Fibroblast of gingiva (primary cell): ENCODE data around the gene STX16.
A peak's percentile ranks its signal among the peaks of the same experiment; 100 is the strongest.

ENCODE experiments used
- DNase-seq: peaks from one replicate; pipeline ENCODE4 v3.0.0-alpha.2; 2011; ENCODE audit warnings: low read depth

STX16 gene

DNA sequence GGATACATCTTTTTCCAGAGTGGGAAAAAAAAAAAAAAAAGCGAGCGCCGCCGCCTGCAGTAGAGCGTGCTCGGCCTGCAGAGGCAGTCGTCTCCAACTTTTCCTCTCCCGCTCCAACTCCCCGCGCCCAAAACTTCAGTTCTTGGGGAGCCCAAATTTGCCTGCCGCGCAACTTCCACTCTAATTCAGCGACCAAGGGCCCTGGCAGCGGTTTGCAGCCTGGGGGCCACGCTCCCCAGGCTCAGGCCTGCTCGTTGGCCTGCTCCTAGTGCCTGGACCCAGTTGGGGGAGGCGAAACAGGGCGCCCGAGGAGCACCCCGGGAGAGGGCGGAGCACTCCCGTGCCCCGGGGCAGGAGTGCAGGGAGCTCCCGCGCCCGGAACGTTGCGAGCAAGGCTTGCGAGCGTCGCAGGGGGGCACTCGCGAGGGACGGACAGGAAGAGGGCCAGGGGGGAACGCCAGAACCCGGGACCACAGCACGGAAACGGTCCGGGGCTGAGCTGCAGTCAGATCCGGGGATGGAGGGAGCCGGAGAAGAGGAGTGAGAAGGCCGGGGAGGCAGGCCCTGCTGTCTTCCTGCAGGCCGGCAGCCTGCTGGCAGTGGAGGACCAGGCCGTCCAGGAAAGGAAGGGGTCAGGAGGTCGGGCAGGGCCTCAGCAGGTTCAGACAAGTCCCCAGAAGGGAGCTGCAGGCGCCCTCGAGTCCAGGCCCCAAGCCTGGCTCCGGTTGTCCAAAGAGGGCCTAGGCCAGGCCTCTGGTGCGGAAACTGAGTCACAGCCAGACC is at the start of gene STX16:
TSS of gene STX16 (plus strand) at position 508 of the 783 bp plus-strand sequence. CDS start 724 bp downstream, outside the sequence.
- peak; percentile 95 for DNase-seq

GRCh38 chr20:58602124-58602523 is 49.0 kb upstream of the STX16 start:
- no peak for DNase-seq

- no peak for DNase-seq
These were observed 47.4 kb upstream of the STX16 start for GRCh38 chr20:58603721-58604120.

- no peak for DNase-seq
These were observed 46.8 kb upstream of the STX16 start for GRCh38 chr20:58604128-58604881.

DNA sequence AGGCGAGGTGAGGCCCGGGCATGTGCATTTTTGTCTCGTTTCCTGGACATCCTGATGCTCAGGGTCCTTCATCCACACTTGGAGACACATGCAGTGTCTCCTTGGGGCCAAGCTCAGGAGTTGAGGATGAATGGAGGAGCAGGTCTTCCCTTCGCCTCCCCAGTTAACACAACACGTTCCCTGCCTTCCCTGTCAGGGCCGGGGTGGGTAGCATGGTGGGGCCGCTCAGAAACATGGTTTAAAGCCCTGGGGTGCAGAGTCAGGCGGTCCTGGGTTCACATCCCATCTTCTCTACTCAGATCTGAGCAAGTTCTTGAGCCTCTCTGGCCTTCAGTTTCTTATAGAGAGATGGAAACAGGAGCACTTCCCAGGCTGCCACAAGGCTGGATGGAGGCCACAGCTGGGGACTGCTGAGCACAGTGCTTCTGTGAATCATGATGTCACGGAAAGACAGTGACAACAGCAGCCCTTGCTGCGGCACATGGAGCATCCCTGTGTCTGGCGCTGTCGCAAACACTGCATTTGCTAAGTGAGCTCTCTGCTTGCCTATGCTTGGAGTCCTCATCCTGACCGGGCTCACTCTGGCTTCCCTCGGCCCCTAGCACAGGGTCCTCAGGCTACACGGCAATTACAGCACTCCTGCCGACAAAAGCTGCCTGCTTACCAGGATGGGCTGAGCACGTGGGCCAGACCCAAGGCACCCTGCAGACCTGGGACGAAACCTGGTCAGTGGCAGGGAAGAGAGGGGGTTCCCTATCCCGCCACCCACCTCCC is 45.6 kb upstream of the STX16 start:
- no peak for DNase-seq

- no peak for DNase-seq
These were observed 44.9 kb upstream of the STX16 start for GRCh38 chr20:58606184-58606583.

- no peak for DNase-seq
These were observed 42.8 kb upstream of the STX16 start for GRCh38 chr20:58608096-58608840.

DNA sequence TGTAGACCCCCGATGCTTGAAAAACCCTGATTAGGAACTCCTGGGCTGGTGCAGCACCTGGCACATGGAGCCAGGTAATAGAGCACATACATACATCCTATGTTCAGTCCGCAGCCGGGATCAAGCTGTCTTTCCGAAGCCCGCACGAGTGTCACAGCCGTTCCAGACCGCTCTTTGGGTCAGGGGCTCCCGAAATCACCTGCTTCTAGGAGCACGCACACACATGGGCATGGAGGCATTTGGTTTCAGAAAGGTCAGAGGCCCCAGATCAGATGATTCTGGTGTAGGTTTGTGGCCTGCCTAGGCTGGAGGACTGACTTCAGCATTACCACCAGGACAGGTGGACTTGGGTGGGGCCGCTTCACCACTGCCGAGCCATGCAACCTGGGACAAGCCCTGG is 42.1 kb upstream of the STX16 start:
- DNase-seq, result no peak

DNA sequence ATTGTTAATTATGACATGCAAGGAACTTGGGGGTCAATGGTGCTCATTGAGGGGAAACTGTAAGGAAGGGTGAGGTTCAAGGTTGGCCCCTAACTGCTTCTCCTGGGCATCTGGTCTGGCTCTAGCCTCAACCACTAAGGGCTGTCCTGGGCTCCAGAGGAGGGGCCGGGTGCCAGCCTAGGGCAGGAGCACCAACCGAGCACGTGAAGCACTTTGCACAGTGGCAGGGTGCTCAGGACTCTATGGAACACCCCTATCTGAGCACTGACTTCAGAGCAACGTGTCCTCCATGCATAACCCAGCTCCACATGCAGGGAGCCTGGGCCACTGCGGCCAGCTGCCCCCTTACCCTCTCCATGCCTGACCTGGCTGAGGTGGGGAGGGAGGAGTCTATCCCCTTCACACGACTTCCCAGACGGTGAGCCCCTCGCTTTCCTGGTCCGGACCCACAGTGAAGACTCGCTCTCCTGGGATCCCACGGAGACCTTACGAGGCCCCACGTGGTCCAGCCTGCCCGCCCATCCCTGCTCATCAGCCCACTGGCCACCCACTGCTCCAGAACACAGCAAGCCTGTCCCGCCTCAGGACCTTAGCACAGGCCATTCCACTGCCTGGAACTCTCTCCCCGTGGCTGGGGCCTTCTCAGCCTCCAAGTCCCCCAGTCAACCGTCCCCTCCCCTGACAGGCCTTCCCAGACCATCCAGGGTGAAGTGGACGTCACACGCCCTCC is 40.8 kb upstream of the STX16 start:
- DNase-seq, result no peak

DNA sequence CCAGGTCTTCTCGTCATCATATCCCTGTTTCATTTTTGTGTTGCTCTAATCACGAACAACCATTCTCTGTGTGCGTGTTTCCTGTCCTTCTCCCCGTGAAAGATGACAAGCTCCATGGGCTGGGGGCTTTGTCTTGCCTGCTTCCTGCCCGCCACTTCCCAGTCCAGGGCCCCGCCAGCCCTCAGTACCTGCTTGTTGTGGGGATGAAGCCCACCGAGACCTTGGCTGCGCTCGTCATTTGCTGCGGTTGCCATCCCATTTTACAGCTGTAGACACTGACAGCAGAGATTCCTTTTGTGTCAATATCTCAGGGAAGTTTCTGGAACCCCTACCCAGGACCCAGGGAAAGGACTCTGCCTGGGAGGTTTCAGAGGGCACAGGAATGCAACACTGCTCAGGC is 40.3 kb upstream of the STX16 start:
- DNase-seq, result no peak

DNA sequence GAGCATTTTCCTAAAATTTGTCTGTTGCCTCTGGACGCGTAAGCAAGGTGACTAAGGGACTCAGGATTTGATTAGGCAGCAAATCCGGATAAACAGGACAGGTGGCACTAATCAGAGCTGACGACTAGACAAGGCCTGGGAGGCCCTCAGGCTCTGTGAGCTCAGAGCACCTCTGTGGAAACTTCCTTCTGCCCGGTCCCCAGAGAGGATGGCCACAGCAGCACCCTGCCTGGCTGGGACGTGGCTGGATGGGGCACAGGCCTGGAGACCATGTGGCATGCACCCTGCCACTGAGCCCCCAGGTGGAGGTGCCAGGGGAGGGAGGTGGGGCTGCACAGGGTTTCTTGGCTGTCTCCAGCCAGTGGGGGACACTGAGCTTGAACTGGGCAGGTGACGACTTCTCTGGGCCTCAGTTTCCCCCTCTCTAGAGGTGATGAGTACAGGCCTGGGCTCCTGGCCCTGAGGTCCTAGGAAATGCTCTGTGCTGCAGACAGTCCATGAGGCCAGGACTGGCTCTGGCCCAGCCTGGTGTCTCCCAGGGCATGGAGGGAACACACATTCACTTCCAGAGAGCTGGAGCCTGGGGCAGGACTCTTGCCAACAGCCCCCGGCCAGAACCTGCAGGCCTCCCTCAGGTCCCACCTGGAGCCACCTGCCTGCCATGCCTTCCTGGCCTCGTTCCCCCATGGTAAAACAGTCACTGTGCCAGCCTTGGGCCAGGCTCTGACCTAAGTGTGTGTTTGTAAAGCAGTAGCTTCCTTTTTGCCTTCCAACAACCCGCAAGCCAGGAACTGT is 39.6 kb upstream of the STX16 start:
- DNase-seq, result no peak

GRCh38 chr20:58612121-58612691 is 38.9 kb upstream of the STX16 start:
- DNase-seq, result no peak

GRCh38 chr20:58613061-58613854 is 37.8 kb upstream of the STX16 start:
- no peak for DNase-seq

DNA sequence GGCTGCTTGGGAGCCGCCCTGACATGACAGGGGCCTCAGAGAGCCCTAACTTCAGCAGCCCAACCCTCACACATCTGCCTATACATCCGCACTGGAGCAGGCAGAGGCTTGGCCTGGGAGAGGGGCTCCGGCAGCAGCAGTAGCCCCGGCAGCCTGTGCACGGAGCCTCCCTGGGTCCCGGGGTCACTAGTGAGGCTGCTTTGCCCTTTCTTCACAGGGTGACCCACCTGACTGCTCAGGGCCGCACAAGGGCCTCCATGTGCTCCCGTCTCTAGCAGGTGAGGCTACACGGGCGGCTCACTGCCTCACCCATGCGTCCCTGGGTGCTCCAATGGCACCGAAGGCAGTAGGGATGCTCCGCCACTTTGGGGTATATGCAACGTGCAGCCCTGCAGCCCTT is 36.7 kb upstream of the STX16 start:
- DNase-seq, result no peak

GRCh38 chr20:58614984-58615760 is 35.9 kb upstream of the STX16 start:
- DNase-seq, result no peak

- no peak for DNase-seq
These were observed 34.7 kb upstream of the STX16 start for GRCh38 chr20:58616411-58616810.

DNA sequence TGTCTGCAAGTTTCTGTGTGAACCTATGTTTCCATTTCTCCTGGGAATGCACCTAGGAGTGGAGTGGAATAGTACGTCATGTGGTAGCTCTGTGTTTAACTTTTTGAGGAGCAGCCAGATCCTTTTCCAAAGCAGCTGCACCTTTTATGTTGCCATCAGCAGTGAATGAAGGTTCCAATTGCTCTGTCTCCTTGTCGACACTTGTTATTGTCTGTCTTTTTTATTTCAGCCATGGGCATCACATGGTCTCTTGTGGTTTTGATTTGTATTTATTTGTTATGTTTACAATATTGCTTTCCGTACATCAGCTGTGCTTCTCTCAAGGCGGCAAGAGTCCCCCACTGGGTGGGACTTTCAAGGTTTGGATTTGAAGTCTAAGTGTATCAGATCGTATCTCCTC is 33.9 kb upstream of the STX16 start:
- DNase-seq, result no peak

GRCh38 chr20:58618351-58619076 is 32.6 kb upstream of the STX16 start:
- DNase-seq, result peak; percentile 94
